HepG2 (cell line): ENCODE results near the gene PPME1. TPM values are rescaled to one million over a fixed set of nuclear protein-coding genes. Genes with fewer than 3 reads are reported as not detected.

ENCODE experiments used
- ASH2L ChIP-seq: fragments of 300-600, 200-600 bp; sonication (generic); IDR thresholded peaks from 2 replicates; pipeline ENCODE4 v1.7.0; 2017; ENCODE audit warnings: low read depth, mild to moderate bottlenecking, moderate library complexity, mixed read lengths, low read length; ENCODE audit not compliant: insufficient read length
- KLF9 ChIP-seq: IDR thresholded peaks from 2 replicates; pipeline ENCODE4 v1.6.1; 2016; ENCODE audit warnings: low read depth
- MAFK ChIP-seq, 2 experiments: IDR thresholded peaks in 1 of 2; conservative IDR thresholded peaks in 1 of 2; 2 replicates each; pipeline ENCODE4 v1.6.1; 2011; ENCODE audit warnings: improper control_type of control experiment in 2 of 2, low read length in 2 of 2
- MAZ ChIP-seq, 2 experiments: sonication (generic) in 1 of 2; formaldehyde crosslinking in 1 of 2; IDR thresholded peaks; 2 replicates each; pipeline versions ENCODE4 v1.5.0 to v1.6.1; 2012 to 2020; ENCODE audit warnings: low read depth in 2 of 2, mild to moderate bottlenecking in 2 of 2, borderline replicate concordance in 1 of 2, improper control_type of control experiment in 1 of 2, low read length in 1 of 2, missing genetic modification reagents in 1 of 2, moderate library complexity in 1 of 2
- MTA3 ChIP-seq: sonication (generic); formaldehyde crosslinking; IDR thresholded peaks from 2 replicates; pipeline ENCODE4 v1.4.0; 2020; ENCODE audit warnings: missing genetic modification reagents
- NFAT5 ChIP-seq: sonication (generic); formaldehyde crosslinking; IDR thresholded peaks from 2 replicates; pipeline ENCODE4 v1.4.0; 2020; ENCODE audit warnings: missing genetic modification reagents
- NR3C1 ChIP-seq: sonication (generic); formaldehyde crosslinking; IDR thresholded peaks from 2 replicates; pipeline ENCODE4 v1.4.0; 2020; ENCODE audit warnings: missing genetic modification reagents
- RARA ChIP-seq: IDR thresholded peaks from 2 replicates; pipeline ENCODE4 v1.6.1; 2016; ENCODE audit warnings: missing genetic modification reagents, missing compliant biosample characterization
- ZNF543 ChIP-seq: sonication (generic); formaldehyde crosslinking; IDR thresholded peaks from 2 replicates; pipeline ENCODE4 v1.4.0; 2020; ENCODE audit warnings: mild to moderate bottlenecking, missing genetic modification reagents
- polyA plus RNA-seq, 8 experiments: library from polyadenylated mRNA; depleted of rRNA in 3 of 8; stranded (reverse) in 7 of 8; unstranded in 1 of 8; fragments of >200 nt; fragmentation: Illumina TruSeq in 4 of 8; extraction: Trizol in 4 of 8; gene quantifications; 2 replicates each; pipeline versions ENCODE4 v1.2.1 to v1.2.3, GENCODE V29; 2011 to 2016; ENCODE audit warnings: low read depth in 4 of 8, missing spikeins in 1 of 8, mixed read lengths in 1 of 8; ENCODE audit not compliant: insufficient read depth in 1 of 8
- total RNA-seq, 5 experiments: library from RNA; depleted of rRNA; stranded (reverse); fragments of >200 nt; fragmentation: Illumina TruSeq; extraction: Trizol; gene quantifications; 2 replicates each; pipeline ENCODE4 v1.2.3, GENCODE V29; 2016; ENCODE audit warnings: low read depth in 1 of 5

PPME1 gene
- total and polyA plus RNA-seq, 2 of the 13 experiments (the other 11 are each of a cell fraction or from before 2014, with no cell fraction given): 31.3 to 56.0 TPM

GRCh38 chr11:74253361-74253760 lies 82.3 kb downstream of the PPME1 start (continued):
- TF ChIP-seq NFAT5: no peak
- no peak for TF ChIP-seq ASH2L
- TF ChIP-seq RARA (CRISPR knock-in tag): no peak
- TF ChIP-seq MTA3 (CRISPR knock-in tag): no peak
- no peak for TF ChIP-seq NR3C1
- TF ChIP-seq ZNF543: no peak
- TF ChIP-seq MAZ (IDR thresholded peaks at IDR 0.05; ENCODE audit: borderline replicate concordance, low read depth, low read length): no peak
- TF ChIP-seq MAZ (CRISPR knock-in tag; IDR thresholded peaks at IDR 0.05; ENCODE audit: low read depth): no peak
- no peak for TF ChIP-seq KLF9 (CRISPR knock-in tag)
- no peak for TF ChIP-seq MAFK (conservative IDR thresholded peaks at IDR 0.05 in 1 of 2, IDR thresholded peaks at IDR 0.05 in 1 of 2; ENCODE audit: low read length in 2 of 2)
- TF ChIP-seq, all 625 proteins: peak for 0
